GM18511 (cell line): ENCODE results near the gene ADIPOR2.
"Not testable (repeated sequence)": the region's sequence is repeated elsewhere in the genome, so short reads cannot be mapped to it uniquely, and the experiment has no call there.

Experiments
- ATAC-seq: cut with Tn5 transposase; IDR thresholded peaks from one replicate; pipeline ENCODE4 v1.9.1; 2021; ENCODE audit warnings: mild to moderate bottlenecking, moderate library complexity; ENCODE audit not compliant: unreplicated experiment

The ADIPOR2 gene

GRCh38 chr12:1665366-1665765 is 25.5 kb upstream of the ADIPOR2 start:
- ATAC-seq = no peak

- ATAC-seq = no peak
Measured at GRCh38 chr12:1666215-1666614, 24.7 kb upstream of the ADIPOR2 start.

GRCh38 chr12:1666685-1667162 is 24.1 kb upstream of the ADIPOR2 start:
- no peak for ATAC-seq

- no peak for ATAC-seq
Measured at GRCh38 chr12:1668833-1669543, 21.9 kb upstream of the ADIPOR2 start.

GRCh38 chr12:1670358-1671268 is 20.3 kb upstream of the ADIPOR2 start:
- ATAC-seq = no peak

GRCh38 chr12:1676043-1676442 is 14.8 kb upstream of the ADIPOR2 start:
- ATAC-seq = no peak

- ATAC-seq = no peak
Measured at GRCh38 chr12:1680804-1681492, 9.9 kb upstream of the ADIPOR2 start.

- ATAC-seq = no peak
Measured at GRCh38 chr12:1681493-1681807, 9.4 kb upstream of the ADIPOR2 start.

- no peak for ATAC-seq
Measured at GRCh38 chr12:1688086-1688710, 2.7 kb upstream of the ADIPOR2 start.

GRCh38 chr12:1691123-1692007 is 495 bp downstream of the ADIPOR2 start:
- peak; percentile 46 for ATAC-seq

- no peak for ATAC-seq
Measured at GRCh38 chr12:1692226-1692625, 1.4 kb downstream of the ADIPOR2 start.

GRCh38 chr12:1692895-1693610 is 2.2 kb downstream of the ADIPOR2 start:
- no peak for ATAC-seq

GRCh38 chr12:1695097-1695496 is 4.2 kb downstream of the ADIPOR2 start:
- ATAC-seq = not testable (repeated sequence)

GRCh38 chr12:1695886-1696670 is 5.2 kb downstream of the ADIPOR2 start:
- no peak for ATAC-seq

- no peak for ATAC-seq
Measured at GRCh38 chr12:1696800-1697199, 5.9 kb downstream of the ADIPOR2 start.

- ATAC-seq = no peak
Measured at GRCh38 chr12:1697271-1697670, 6.4 kb downstream of the ADIPOR2 start.

GRCh38 chr12:1698720-1699119 is 7.8 kb downstream of the ADIPOR2 start:
- no peak for ATAC-seq

GRCh38 chr12:1702713-1703112 is 11.8 kb downstream of the ADIPOR2 start:
- ATAC-seq = no peak
